MM.1S (cell line): ENCODE measurements around the gene CDK5R2.

ENCODE experiments used
- DNase-seq: peaks from one replicate; pipeline ENCODE4 v3.0.0-alpha.2; 2015
- H2AFZ ChIP-seq: fragments of 300-600 bp; sonication (generic); 2 replicates; pipeline ENCODE4 v1.6.0; 2016; ENCODE audit warnings: antibody characterized with exemption, low read length
- H3F3A ChIP-seq: fragments of 300-600 bp; sonication (generic); 2 replicates; pipeline ENCODE4 v1.6.1; 2016; ENCODE audit warnings: mild to moderate bottlenecking, antibody characterized with exemption, low read length, moderate library complexity, mixed read lengths; ENCODE audit not compliant: insufficient read depth
- H3K27ac ChIP-seq: fragments of 300-600 bp; sonication (generic); 2 replicates; pipeline ENCODE4 v1.5.1; 2016; ENCODE audit warnings: mild to moderate bottlenecking, low read length
- H3K27me3 ChIP-seq: fragments of 300-600 bp; sonication (generic); replicated peaks from 2 replicates; pipeline ENCODE4 v1.6.0; 2016; ENCODE audit warnings: low read length; ENCODE audit not compliant: insufficient read depth
- H3K36me3 ChIP-seq: fragments of 300-600 bp; sonication (generic); replicated peaks from 2 replicates; pipeline ENCODE4 v1.6.1; 2016; ENCODE audit warnings: mild to moderate bottlenecking, low read length, mixed read lengths; ENCODE audit not compliant: insufficient read depth
- H3K4me1 ChIP-seq: fragments of 300-600 bp; sonication (generic); 2 replicates; pipeline ENCODE4 v1.6.1; 2016; ENCODE audit warnings: low read length, mixed read lengths
- H3K4me2 ChIP-seq: fragments of 300-600 bp; sonication (generic); 2 replicates; pipeline ENCODE4 v1.6.0; 2016; ENCODE audit warnings: low read depth, low read length
- H3K4me3 ChIP-seq: fragments of 300-600 bp; sonication (generic); 2 replicates; pipeline ENCODE4 v1.5.1; 2016; ENCODE audit warnings: low read length, mixed read lengths
- H3K79me2 ChIP-seq: fragments of 300-600 bp; sonication (generic); 2 replicates; pipeline ENCODE4 v1.6.1; 2016; ENCODE audit warnings: mixed run types, low read length, mixed read lengths
- H3K9ac ChIP-seq: fragments of 300-600 bp; sonication (generic); 2 replicates; pipeline ENCODE4 v1.6.1; 2016; ENCODE audit warnings: low read length, mixed read lengths
- H3K9me2 ChIP-seq: fragments of 300-600 bp; sonication (generic); replicated peaks from 2 replicates; pipeline ENCODE4 v1.6.1; 2016; ENCODE audit warnings: mild to moderate bottlenecking, low read length, mixed read lengths; ENCODE audit not compliant: insufficient read depth
- H3K9me3 ChIP-seq: fragments of 300-600 bp; sonication (generic); replicated peaks from 2 replicates; pipeline ENCODE4 v1.6.1; 2016; ENCODE audit warnings: mild to moderate bottlenecking, low read length, mixed read lengths; ENCODE audit not compliant: insufficient read depth
- H4K20me1 ChIP-seq: fragments of 300-600 bp; sonication (generic); 2 replicates; pipeline ENCODE4 v1.6.1; 2016; ENCODE audit warnings: mild to moderate bottlenecking, low read length, moderate library complexity, mixed read lengths; ENCODE audit not compliant: insufficient read depth
- EZH2 ChIP-seq: fragments of 300-600 bp; sonication (generic); optimal IDR thresholded peaks from 2 replicates; pipeline ENCODE3; 2017; ENCODE audit warnings: low read depth, mild to moderate bottlenecking, antibody characterized with exemption, low read length, mixed read lengths
- EZH2phosphoT487 ChIP-seq: fragments of 300-600 bp; sonication (generic); IDR thresholded peaks from 2 replicates; pipeline ENCODE4 v1.6.1; 2018; ENCODE audit warnings: antibody characterized with exemption, low read length
- TF ChIP-seq, protein P1 (sequence below): fragments of 300-600 bp; sonication (generic); IDR thresholded peaks from 2 replicates; pipeline ENCODE4 v1.5.1; 2016; ENCODE audit warnings: antibody characterized with exemption, low read length, mixed read lengths

The CDK5R2 gene

GRCh38 chr2:218992703-218993344 is 33.4 kb downstream of the CDK5R2 start:
- Histone ChIP-seq H3K4me1 (0 out of 2 replicates have a peak, but pooled peaks cover 6% of the 10 kb centered on the region), H3K79me2 (no peaks in the 10 kb centered on the region), H3K9me3 (no peaks in the 10 kb centered on the region), H3K9me2 (no peaks in the 10 kb centered on the region), H3K4me3 (peak overlapping the region; percentile 55), H3K27me3 (peaks cover 96% of the 10 kb centered on the region), H3K9ac (no peak overlapping the region), H3K36me3 (no peaks in the 10 kb centered on the region), H3F3A (no peaks in the 10 kb centered on the region), H4K20me1 (no peaks in the 10 kb centered on the region), H2AFZ (peak overlapping the region; percentile 64), H3K4me2 (peak overlapping the region; percentile 98), H3K27ac (no peak overlapping the region)
- DNase-seq, result peak; percentile 33
- no peak for TF ChIP-seq EZH2phosphoT487
- no peak for TF ChIP-seq EZH2
- TF ChIP-seq, protein P1, sequence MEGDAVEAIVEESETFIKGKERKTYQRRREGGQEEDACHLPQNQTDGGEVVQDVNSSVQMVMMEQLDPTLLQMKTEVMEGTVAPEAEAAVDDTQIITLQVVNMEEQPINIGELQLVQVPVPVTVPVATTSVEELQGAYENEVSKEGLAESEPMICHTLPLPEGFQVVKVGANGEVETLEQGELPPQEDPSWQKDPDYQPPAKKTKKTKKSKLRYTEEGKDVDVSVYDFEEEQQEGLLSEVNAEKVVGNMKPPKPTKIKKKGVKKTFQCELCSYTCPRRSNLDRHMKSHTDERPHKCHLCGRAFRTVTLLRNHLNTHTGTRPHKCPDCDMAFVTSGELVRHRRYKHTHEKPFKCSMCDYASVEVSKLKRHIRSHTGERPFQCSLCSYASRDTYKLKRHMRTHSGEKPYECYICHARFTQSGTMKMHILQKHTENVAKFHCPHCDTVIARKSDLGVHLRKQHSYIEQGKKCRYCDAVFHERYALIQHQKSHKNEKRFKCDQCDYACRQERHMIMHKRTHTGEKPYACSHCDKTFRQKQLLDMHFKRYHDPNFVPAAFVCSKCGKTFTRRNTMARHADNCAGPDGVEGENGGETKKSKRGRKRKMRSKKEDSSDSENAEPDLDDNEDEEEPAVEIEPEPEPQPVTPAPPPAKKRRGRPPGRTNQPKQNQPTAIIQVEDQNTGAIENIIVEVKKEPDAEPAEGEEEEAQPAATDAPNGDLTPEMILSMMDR, result no peak

- Histone ChIP-seq H3K4me1 (0 out of 2 replicates have a peak, but pooled peaks cover 6% of the 10 kb centered on the region), H3K9me2 (no peaks in the 10 kb centered on the region), H3K27ac (no peak within 1 kb of the TSS), H3K27me3 (peaks cover 97% of the 10 kb centered on the region), H3K9ac (no peak within 1 kb of the TSS), H3F3A (no peaks in the 10 kb centered on the region), H3K9me3 (no peaks in the 10 kb centered on the region), H3K79me2 (no peaks in the 10 kb centered on the region), H3K4me2 (peak within 1 kb of the TSS; percentile 98), H3K4me3 (peak within 1 kb of the TSS; percentile 55), H3K36me3 (no peaks in the 10 kb centered on the region), H2AFZ (peak within 1 kb of the TSS; percentile 64), H4K20me1 (no peaks in the 10 kb centered on the region)
- peak; percentile 52 for DNase-seq
- TF ChIP-seq EZH2, result no peak
- TF ChIP-seq, protein P1, result no peak
- no peak for TF ChIP-seq EZH2phosphoT487
Observed at GRCh38 chr2:218993345-218994315, 34.2 kb downstream of the CDK5R2 start, which contains the start of gene CRYBA2. Gene CRYBA2, minus strand, starts transcription at chr2:218993422. Its CDS starts 246 bp downstream, at chr2:218993176.

DNA sequence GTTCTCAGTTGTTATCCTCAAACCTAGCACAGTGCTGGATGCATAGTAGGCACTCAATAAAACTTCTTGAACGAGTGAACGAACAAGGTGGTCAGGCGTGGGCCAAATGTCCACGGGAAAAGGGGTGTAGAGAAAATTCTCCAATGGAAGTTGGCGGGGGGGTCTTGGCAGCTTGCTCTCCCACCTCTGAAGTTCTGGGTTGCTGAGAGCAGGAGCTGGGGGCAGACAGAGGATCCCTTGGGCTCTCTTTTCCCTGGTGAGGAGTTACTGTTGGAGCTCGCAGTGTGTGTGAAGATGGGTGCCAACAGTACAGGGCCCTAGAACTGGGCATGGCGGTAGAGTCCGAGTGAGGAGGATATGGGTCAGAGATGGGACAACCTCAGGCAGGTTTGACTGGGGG is 36.1 kb downstream of the CDK5R2 start:
- H3K4me1 ChIP-seq, result 0 out of 2 replicates have a peak, but pooled peaks cover 6% of the 10 kb centered on the region
- no peaks in the 10 kb centered on the region for H3F3A ChIP-seq
- no peak overlapping the region for H2AFZ ChIP-seq
- peak overlapping the region; percentile 88; the same call in 1 of the 2 replicates for H3K4me2 ChIP-seq
- no peaks in the 10 kb centered on the region for H3K36me3 ChIP-seq
- no peak overlapping the region for H3K9ac ChIP-seq
- H3K9me3 ChIP-seq, result no peaks in the 10 kb centered on the region
- no peak for DNase-seq
- H3K27ac ChIP-seq, result no peak overlapping the region
- H4K20me1 ChIP-seq, result no peaks in the 10 kb centered on the region
- no peaks in the 10 kb centered on the region for H3K9me2 ChIP-seq
- H3K27me3 ChIP-seq, result peaks cover 94% of the 10 kb centered on the region
- no peaks in the 10 kb centered on the region for H3K79me2 ChIP-seq
- H3K4me3 ChIP-seq, result no peak overlapping the region
- no peak for TF ChIP-seq EZH2phosphoT487
- no peak for TF ChIP-seq EZH2
- TF ChIP-seq, protein P1, result no peak
